Measurements from ENCODE around the gene BAHCC1.

The BAHCC1 gene

GRCh38 chr17:81381632-81382577, 13.4 kb upstream of the BAHCC1 start:
- Histone ChIP-seq H4K91ac (ENCODE audit: low read depth, low read length, poor library complexity) (no peak overlapping the region), H4K8ac (ENCODE audit: low read depth, low read length) (peak overlapping the region; percentile 65), H3K4me1 (ENCODE audit: control insufficient read depth in 2 of 2, insufficient read depth in 1 of 2, low read depth in 1 of 2, low read length in 2 of 2) (peaks cover 9 to 11% of the 10 kb centered on the region in 2 donors), H2AFZ (ENCODE audit: low read length) (no peak overlapping the region), H3K4me3 (ENCODE audit: low read length in 2 of 2) (no peak overlapping the region), H2AK5ac (ENCODE audit: low read depth, low read length) (peak overlapping the region; percentile 92), H3K27ac (replicated peaks; ENCODE audit: low read length) (no peak overlapping the region), H3K23ac (ENCODE audit: low read depth, low read length, poor library complexity) (peak overlapping the region; percentile 80), H2BK5ac (ENCODE audit: low read length) (peak overlapping the region; percentile 75), H3K79me1 (ENCODE audit: low read depth, low read length) (peaks cover 2% of the 10 kb centered on the region), H3K9me3 (replicated peaks in 1 of 2; ENCODE audit: control insufficient read depth in 2 of 2, insufficient read depth in 1 of 2, low read depth in 1 of 2, low read length in 2 of 2) (no peaks in the 10 kb centered on the region), H3K27me3 (ENCODE audit: control insufficient read depth in 3 of 3, insufficient read depth in 3 of 3, low read depth in 1 of 3, low read length in 3 of 3) (peaks cover 0 to 16% (median 0%) of the 10 kb centered on the region in 3 experiments), H2BK12ac (ENCODE audit: low read length) (peak overlapping the region; percentile 98), H3K36me3 (replicated peaks in 1 of 2; ENCODE audit: control insufficient read depth in 2 of 2, insufficient read depth in 2 of 2, low read length in 2 of 2) (peaks cover 0 to 1% of the 10 kb centered on the region in 2 donors), H3K18ac (ENCODE audit: low read length) (peak overlapping the region; percentile 80), H3K9ac (ENCODE audit: low read depth, low read length, poor library complexity) (peak overlapping the region; percentile 21), H3K14ac (ENCODE audit: low read length) (peak overlapping the region; percentile 82), H3K4me2 (ENCODE audit: insufficient read depth, low read length, poor library complexity, severe bottlenecking) (no peak overlapping the region), H2BK120ac (ENCODE audit: low read depth, low read length) (no peak overlapping the region), H2BK15ac (ENCODE audit: low read length) (peak overlapping the region; percentile 81), H3K4ac (ENCODE audit: low read length) (peak overlapping the region; percentile 53)
- no CpG with 5 or more reads among the region's 37 CpGs for WGBS, 2 donors (ENCODE audit: extremely low coverage in 2 of 2, insufficient read length in 2 of 2, insufficient replicate concordance in 1 of 2)
- no peak for DNase-seq (ENCODE audit: low spot score)

- Histone ChIP-seq H3K4ac (ENCODE audit: low read length) (no peak overlapping the region), H3K4me3 (ENCODE audit: low read length in 2 of 2) (no peak overlapping the region), H2BK120ac (ENCODE audit: low read depth, low read length) (no peak overlapping the region), H3K9ac (ENCODE audit: low read depth, low read length, poor library complexity) (no peak overlapping the region), H2BK12ac (ENCODE audit: low read length) (no peak overlapping the region), H2BK5ac (ENCODE audit: low read length) (no peak overlapping the region), H3K18ac (ENCODE audit: low read length) (peak overlapping the region; percentile 44), H3K23ac (ENCODE audit: low read depth, low read length, poor library complexity) (no peak overlapping the region), H3K4me1 (ENCODE audit: control insufficient read depth in 2 of 2, insufficient read depth in 1 of 2, low read depth in 1 of 2, low read length in 2 of 2) (peaks cover 10 to 13% of the 10 kb centered on the region in 2 donors), H3K27me3 (ENCODE audit: control insufficient read depth in 3 of 3, insufficient read depth in 3 of 3, low read depth in 1 of 3, low read length in 3 of 3) (peaks cover 0 to 16% (median 0%) of the 10 kb centered on the region in 3 experiments), H2BK15ac (ENCODE audit: low read length) (no peak overlapping the region), H3K14ac (ENCODE audit: low read length) (no peak overlapping the region), H3K4me2 (ENCODE audit: insufficient read depth, low read length, poor library complexity, severe bottlenecking) (no peak overlapping the region), H3K79me1 (ENCODE audit: low read depth, low read length) (peaks cover 4% of the 10 kb centered on the region), H3K9me3 (replicated peaks in 1 of 2; ENCODE audit: control insufficient read depth in 2 of 2, insufficient read depth in 1 of 2, low read depth in 1 of 2, low read length in 2 of 2) (no peaks in the 10 kb centered on the region), H3K36me3 (replicated peaks in 1 of 2; ENCODE audit: control insufficient read depth in 2 of 2, insufficient read depth in 2 of 2, low read length in 2 of 2) (peaks cover 0 to 1% of the 10 kb centered on the region in 2 donors), H4K91ac (ENCODE audit: low read depth, low read length, poor library complexity) (no peak overlapping the region), H3K27ac (replicated peaks; ENCODE audit: low read length) (no peak overlapping the region), H4K8ac (ENCODE audit: low read depth, low read length) (no peak overlapping the region), H2AK5ac (ENCODE audit: low read depth, low read length) (peak overlapping the region; percentile 56), H2AFZ (ENCODE audit: low read length) (no peak overlapping the region)
- DNase-seq (ENCODE audit: low spot score) = no peak
- no CpG with 5 or more reads among the region's 6 CpGs for WGBS, 2 donors (ENCODE audit: extremely low coverage in 2 of 2, insufficient read length in 2 of 2, insufficient replicate concordance in 1 of 2)
Observed at GRCh38 chr17:81382851-81383250, 12.4 kb upstream of the BAHCC1 start.

- Histone ChIP-seq H3K14ac (ENCODE audit: low read length) (peak overlapping the region; percentile 6), H3K27me3 (ENCODE audit: control insufficient read depth in 3 of 3, insufficient read depth in 3 of 3, low read depth in 1 of 3, low read length in 3 of 3) (peaks cover 0 to 21% (median 0%) of the 10 kb centered on the region in 3 experiments), H3K4me3 (ENCODE audit: low read length in 2 of 2) (no peak overlapping the region), H3K18ac (ENCODE audit: low read length) (peak overlapping the region; percentile 19), H2BK120ac (ENCODE audit: low read depth, low read length) (no peak overlapping the region), H2BK15ac (ENCODE audit: low read length) (no peak overlapping the region), H4K8ac (ENCODE audit: low read depth, low read length) (no peak overlapping the region), H3K27ac (replicated peaks; ENCODE audit: low read length) (no peak overlapping the region), H3K9ac (ENCODE audit: low read depth, low read length, poor library complexity) (no peak overlapping the region), H3K36me3 (replicated peaks in 1 of 2; ENCODE audit: control insufficient read depth in 2 of 2, insufficient read depth in 2 of 2, low read length in 2 of 2) (peaks cover 0 to 1% of the 10 kb centered on the region in 2 donors), H2BK12ac (ENCODE audit: low read length) (no peak overlapping the region), H3K23ac (ENCODE audit: low read depth, low read length, poor library complexity) (peak overlapping the region; percentile 31), H2AFZ (ENCODE audit: low read length) (no peak overlapping the region), H3K9me3 (replicated peaks in 1 of 2; ENCODE audit: control insufficient read depth in 2 of 2, insufficient read depth in 1 of 2, low read depth in 1 of 2, low read length in 2 of 2) (no peaks in the 10 kb centered on the region), H4K91ac (ENCODE audit: low read depth, low read length, poor library complexity) (no peak overlapping the region), H2BK5ac (ENCODE audit: low read length) (no peak overlapping the region), H3K4ac (ENCODE audit: low read length) (no peak overlapping the region), H2AK5ac (ENCODE audit: low read depth, low read length) (no peak overlapping the region), H3K4me2 (ENCODE audit: insufficient read depth, low read length, poor library complexity, severe bottlenecking) (no peak overlapping the region), H3K4me1 (ENCODE audit: control insufficient read depth in 2 of 2, insufficient read depth in 1 of 2, low read depth in 1 of 2, low read length in 2 of 2) (peaks cover 18 to 22% of the 10 kb centered on the region in 2 donors), H3K79me1 (ENCODE audit: low read depth, low read length) (peaks cover 4% of the 10 kb centered on the region)
- no CpG with 5 or more reads among the region's 32 CpGs for WGBS, 2 donors (ENCODE audit: extremely low coverage in 2 of 2, insufficient read length in 2 of 2, insufficient replicate concordance in 1 of 2)
- no peak for DNase-seq (ENCODE audit: low spot score)
Observed at GRCh38 chr17:81383504-81384421, 11.5 kb upstream of the BAHCC1 start.

Measured in neuronal stem cell (in vitro differentiated cells).